Measurements from ENCODE around the gene TSFM. TPM values are rescaled to one million over a fixed set of nuclear protein-coding genes. Genes with fewer than 3 reads are reported as not detected.

Gene TSFM
- total and polyA plus RNA-seq, 9 of the 15 experiments (the other 6 are each of a cell fraction or from before 2014, with no cell fraction given) = 44.6 to 198 (median 60.2) TPM

DNA sequence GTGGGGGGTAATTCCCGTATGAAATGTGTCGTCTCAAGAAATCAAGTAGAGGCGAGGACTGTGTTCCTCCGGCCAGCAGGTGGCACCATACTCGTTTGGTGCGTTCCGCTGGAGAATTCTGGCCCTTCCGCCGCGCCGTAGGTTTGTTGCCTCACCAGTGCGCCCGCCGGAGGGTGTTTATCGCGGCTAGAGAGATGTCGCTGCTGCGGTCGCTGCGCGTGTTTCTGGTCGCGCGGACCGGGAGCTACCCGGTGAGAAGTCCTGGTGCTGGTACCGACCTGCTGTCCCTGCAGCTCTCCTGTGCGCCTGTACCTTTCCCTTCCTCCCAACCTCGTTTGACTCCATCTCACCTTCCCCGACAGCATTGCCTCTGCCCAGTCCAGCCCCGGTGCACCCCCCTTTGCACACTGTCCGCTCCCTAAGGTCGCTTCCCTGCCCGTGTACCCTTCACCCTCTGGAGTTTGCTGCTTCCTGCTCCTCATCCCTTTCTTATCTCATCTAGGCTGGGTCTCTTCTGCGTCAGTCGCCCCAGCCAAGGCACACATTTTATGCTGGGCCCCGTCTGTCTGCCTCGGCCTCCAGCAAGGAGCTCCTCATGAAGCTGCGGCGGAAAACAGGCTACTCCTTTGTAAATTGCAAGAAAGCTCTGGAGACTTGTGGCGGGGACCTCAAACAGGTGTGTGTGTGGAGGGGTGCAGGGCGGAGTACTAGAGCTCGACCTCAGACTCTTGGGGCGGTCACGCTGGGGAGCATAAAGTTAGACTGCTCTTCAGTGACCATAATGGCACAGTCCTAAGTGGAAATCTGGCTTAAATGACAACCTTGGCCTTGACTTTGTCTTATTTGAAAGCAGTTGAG, at the start of gene TSFM (continued):
- TF ChIP-seq, protein P1, sequence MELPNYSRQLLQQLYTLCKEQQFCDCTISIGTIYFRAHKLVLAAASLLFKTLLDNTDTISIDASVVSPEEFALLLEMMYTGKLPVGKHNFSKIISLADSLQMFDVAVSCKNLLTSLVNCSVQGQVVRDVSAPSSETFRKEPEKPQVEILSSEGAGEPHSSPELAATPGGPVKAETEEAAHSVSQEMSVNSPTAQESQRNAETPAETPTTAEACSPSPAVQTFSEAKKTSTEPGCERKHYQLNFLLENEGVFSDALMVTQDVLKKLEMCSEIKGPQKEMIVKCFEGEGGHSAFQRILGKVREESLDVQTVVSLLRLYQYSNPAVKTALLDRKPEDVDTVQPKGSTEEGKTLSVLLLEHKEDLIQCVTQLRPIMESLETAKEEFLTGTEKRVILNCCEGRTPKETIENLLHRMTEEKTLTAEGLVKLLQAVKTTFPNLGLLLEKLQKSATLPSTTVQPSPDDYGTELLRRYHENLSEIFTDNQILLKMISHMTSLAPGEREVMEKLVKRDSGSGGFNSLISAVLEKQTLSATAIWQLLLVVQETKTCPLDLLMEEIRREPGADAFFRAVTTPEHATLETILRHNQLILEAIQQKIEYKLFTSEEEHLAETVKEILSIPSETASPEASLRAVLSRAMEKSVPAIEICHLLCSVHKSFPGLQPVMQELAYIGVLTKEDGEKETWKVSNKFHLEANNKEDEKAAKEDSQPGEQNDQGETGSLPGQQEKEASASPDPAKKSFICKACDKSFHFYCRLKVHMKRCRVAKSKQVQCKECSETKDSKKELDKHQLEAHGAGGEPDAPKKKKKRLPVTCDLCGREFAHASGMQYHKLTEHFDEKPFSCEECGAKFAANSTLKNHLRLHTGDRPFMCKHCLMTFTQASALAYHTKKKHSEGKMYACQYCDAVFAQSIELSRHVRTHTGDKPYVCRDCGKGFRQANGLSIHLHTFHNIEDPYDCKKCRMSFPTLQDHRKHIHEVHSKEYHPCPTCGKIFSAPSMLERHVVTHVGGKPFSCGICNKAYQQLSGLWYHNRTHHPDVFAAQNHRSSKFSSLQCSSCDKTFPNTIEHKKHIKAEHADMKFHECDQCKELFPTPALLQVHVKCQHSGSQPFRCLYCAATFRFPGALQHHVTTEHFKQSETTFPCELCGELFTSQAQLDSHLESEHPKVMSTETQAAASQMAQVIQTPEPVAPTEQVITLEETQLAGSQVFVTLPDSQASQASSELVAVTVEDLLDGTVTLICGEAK (IDR thresholded peaks at IDR 0.05) = peak; percentile 68
- TF ChIP-seq, protein P1 (CRISPR knock-in tag; IDR thresholded peaks at IDR 0.05) = no peak
- TF ChIP-seq POLR2H (tag; IDR thresholded peaks at IDR 0.05; ENCODE audit: low read depth) (peak; percentile 62), NR3C1 (CRISPR knock-in tag; IDR thresholded peaks at IDR 0.05) (no peak), HDAC1 (IDR thresholded peaks at IDR 0.05) (peak in 1 of 2 experiments; percentile 99; a peak in 2 of 4 replicates)
- TF ChIP-seq, protein P2, sequence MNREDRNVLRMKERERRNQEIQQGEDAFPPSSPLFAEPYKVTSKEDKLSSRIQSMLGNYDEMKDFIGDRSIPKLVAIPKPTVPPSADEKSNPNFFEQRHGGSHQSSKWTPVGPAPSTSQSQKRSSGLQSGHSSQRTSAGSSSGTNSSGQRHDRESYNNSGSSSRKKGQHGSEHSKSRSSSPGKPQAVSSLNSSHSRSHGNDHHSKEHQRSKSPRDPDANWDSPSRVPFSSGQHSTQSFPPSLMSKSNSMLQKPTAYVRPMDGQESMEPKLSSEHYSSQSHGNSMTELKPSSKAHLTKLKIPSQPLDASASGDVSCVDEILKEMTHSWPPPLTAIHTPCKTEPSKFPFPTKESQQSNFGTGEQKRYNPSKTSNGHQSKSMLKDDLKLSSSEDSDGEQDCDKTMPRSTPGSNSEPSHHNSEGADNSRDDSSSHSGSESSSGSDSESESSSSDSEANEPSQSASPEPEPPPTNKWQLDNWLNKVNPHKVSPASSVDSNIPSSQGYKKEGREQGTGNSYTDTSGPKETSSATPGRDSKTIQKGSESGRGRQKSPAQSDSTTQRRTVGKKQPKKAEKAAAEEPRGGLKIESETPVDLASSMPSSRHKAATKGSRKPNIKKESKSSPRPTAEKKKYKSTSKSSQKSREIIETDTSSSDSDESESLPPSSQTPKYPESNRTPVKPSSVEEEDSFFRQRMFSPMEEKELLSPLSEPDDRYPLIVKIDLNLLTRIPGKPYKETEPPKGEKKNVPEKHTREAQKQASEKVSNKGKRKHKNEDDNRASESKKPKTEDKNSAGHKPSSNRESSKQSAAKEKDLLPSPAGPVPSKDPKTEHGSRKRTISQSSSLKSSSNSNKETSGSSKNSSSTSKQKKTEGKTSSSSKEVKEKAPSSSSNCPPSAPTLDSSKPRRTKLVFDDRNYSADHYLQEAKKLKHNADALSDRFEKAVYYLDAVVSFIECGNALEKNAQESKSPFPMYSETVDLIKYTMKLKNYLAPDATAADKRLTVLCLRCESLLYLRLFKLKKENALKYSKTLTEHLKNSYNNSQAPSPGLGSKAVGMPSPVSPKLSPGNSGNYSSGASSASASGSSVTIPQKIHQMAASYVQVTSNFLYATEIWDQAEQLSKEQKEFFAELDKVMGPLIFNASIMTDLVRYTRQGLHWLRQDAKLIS (CRISPR knock-in tag; IDR thresholded peaks at IDR 0.05) = peak; percentile 77; the same call in 1 of the 2 replicates

Data from K562 (cell line).